ENCODE results near the gene TOR3A. TPM values are rescaled to one million over a fixed set of nuclear protein-coding genes. Genes with fewer than 3 reads are reported as not detected.

Gene TOR3A
- total RNA-seq, 1 experiment from 2014 or later: 98.5 TPM

DNA sequence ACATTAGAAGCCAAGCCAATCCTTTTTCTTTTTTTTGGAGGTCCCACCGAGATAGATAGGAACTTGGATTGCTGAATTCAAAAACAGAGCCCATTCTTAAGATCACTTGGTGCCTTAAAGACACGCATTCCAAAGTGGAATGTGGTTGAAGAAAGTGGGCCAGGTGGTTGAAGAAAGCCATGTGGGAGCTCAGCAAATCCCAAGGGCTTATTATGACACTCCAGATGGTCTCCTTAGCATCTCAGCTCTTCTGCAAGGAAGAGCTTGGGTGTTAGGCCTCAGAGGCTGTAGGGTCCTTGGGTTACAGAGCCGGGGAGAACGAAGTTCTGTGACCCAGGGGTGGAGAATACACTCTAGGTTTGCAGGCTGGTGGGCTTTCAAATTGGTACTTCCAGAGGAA is 13.5 kb downstream of the TOR3A start:
- in situ Hi-C loops (cut with HindIII; ENCODE audit: low pct_unique_long_range_greater_than_20kb, low sequenced_read_pairs): no loop called here
- DNase-seq (ENCODE audit: low read depth): no peak

DNA sequence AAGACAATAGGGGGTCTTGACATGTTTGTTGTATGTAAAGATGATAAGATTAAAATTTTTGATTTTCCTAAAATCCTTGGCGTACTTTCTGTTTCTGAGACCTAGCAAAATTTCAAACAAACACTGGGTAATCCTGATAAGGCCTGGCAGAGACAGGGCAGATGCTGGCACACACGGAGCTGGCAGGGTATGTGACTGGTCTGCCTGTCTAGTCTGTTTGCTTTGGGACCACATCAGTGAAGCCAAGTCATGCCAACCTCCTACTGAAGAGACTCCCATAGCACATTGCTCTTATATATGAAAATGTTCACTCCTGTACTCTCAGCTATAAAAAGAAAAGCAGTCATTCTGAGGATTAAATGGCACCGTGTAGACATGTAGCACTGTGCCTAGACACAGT is 14.1 kb downstream of the TOR3A start:
- DNase-seq (ENCODE audit: low read depth): no peak
- in situ Hi-C loops (cut with HindIII; ENCODE audit: low pct_unique_long_range_greater_than_20kb, low sequenced_read_pairs): no loop called here

DNA sequence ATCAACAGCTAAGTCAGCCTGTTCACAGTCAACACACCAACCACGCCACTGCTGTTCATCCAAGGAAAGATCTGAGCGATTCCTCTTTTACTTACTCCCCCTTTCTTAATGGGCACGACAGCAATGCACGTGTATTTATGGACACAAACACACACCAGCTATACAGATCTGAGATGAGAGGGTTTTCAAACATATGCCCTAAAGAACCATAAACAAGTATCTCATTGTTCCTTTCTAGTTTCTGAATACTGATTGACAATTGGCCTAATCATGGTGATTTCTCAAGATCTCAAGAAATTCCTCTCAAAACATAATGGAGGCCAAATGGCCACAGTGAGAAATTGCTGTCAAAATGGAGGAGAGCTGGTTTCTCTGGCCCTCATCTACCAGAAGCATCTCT is 18.0 kb downstream of the TOR3A start:
- no peak for DNase-seq (ENCODE audit: low read depth)
- in situ Hi-C loops (cut with HindIII; ENCODE audit: low pct_unique_long_range_greater_than_20kb, low sequenced_read_pairs): no loop called here

DNA sequence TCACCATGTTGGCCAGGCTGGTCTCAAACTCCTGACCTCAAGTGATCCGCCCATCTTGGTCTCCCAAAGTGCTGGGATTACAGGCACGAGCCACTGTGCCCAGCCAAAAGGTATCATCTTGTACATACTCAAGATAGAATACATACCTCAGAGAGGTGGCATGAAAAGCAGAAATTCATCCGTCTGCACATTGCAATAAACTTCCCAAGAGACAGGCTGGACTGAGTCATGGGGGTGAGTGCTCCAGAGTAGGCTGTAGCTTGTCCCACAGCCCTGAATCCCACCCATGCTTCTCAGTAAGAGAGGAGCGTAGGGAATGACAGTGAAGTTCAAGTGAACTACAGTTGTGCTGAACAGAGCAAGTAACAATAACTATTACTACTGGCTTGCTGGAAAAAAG is 19.7 kb downstream of the TOR3A start:
- in situ Hi-C loops (cut with HindIII; ENCODE audit: low pct_unique_long_range_greater_than_20kb, low sequenced_read_pairs): no loop called here
- no peak for DNase-seq (ENCODE audit: low read depth)

DNA sequence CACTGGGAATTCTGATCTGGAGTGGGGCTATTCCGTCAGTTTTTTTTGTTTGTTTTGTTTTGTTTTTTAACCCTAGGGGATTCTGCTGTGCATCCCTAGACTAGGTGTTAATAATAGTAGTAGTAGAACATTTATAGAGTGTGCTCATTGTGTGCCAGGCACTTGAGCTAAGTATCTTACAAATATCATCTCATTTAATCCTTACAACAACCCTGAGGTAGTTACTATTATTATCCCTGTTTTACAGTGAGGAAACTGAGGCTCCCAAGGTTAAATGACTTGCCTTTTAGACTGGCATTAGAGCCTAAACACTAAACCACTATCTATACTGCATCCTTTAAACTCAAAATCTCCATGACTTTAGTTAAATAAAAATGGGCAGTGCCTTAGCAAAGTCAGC is 22.1 kb downstream of the TOR3A start:
- DNase-seq (ENCODE audit: low read depth): no peak
- in situ Hi-C loops (cut with HindIII; ENCODE audit: low pct_unique_long_range_greater_than_20kb, low sequenced_read_pairs): no loop called here

DNA sequence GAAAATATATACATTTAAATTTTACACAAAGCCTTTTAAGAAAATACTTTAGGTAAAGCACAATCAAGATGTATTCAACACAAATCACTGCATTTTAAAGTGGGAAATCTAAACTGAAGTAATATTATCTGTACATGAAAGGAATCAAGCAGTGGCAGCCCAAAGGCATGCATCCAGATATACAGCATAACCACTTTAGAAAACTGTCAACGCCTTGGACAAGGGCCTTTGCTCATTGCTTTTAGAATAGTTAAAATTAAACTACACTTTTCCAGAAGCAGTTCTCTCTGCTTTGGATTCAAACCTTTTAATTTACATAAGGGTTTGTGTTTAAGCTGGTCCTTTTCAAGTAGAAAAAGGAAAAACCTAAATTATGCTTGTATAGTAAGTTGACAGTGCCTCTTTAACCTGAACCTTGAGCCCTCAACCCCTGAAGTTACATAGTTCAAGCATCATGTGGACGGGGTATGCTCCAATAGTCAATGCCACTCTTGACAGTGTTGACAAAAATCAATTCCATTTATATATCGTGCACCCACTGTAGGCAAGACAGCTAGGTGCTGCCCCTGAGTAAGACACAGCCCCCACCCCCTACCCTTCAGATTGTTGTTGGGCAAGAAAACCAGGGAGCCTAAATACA is 22.9 kb downstream of the TOR3A start:
- in situ Hi-C loops (cut with HindIII; ENCODE audit: low pct_unique_long_range_greater_than_20kb, low sequenced_read_pairs): no loop called here
- no peak for DNase-seq (ENCODE audit: low read depth)

DNA sequence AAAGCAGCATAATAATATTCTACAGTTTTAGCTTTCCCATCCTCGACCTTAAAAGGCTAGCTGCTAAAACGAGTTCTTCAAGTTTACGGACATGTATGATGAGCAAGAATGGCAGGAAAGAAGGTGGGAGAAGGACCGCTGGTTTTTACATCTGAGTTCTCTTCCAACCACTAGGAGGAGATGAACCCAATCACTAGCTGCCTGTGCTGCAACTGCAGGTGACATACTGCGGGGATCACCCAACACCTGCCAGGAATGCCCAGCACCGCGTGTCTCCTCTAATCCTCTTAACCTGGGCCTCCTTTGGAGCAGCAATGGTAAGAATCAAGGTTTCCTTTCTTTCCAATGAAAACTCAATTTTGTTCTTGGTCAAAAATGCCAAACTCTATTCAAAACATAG is 23.5 kb downstream of the TOR3A start:
- in situ Hi-C loops (cut with HindIII; ENCODE audit: low pct_unique_long_range_greater_than_20kb, low sequenced_read_pairs): no loop called here
- DNase-seq (ENCODE audit: low read depth): no peak

DNA sequence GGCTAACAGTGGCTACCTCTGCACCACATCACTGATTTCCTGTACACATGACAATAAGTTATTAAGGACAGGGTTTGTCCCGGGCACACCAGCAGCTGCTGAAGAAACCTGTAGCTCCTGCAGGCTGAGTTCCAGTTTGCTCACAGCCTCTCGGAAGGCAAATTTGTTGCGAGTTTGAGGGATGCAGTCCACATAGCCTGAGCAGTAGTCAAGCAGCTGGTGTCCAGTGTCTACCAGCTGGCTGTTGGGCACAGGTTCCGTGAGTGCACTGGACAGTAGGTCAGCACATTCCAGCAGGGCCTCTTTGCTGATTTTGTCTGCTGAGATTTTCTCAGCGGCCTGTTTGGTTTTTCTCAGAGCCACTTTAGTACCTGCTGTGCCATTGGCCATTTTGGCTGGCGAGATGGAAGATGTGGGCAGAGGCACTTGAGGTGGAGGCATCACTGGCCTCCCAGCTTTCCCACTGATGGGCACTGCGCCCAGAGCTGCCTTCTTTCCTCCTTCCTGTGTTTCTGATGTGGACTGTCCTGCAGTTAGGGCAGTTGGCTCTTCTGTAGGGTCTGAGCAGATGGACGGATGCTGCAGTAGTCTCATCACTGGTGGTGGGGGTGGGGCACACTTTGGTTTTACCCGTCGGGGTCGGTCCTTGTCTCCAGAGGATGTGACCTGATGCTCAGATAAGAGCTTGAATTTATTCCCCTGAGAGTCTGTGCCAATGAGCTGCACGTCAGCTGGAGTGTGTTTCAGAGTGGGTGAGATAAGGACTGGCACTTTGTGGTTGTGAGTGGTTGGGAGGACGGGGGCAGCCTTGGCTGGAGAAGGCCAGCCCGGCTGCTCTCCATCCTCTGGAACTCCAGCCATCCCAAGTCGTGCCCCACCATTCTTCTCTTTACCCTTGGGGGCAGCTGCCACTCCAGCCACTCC is 26.1 kb downstream of the TOR3A start:
- in situ Hi-C loops (cut with HindIII; ENCODE audit: low pct_unique_long_range_greater_than_20kb, low sequenced_read_pairs): no loop called here
- DNase-seq (ENCODE audit: low read depth): no peak

DNA sequence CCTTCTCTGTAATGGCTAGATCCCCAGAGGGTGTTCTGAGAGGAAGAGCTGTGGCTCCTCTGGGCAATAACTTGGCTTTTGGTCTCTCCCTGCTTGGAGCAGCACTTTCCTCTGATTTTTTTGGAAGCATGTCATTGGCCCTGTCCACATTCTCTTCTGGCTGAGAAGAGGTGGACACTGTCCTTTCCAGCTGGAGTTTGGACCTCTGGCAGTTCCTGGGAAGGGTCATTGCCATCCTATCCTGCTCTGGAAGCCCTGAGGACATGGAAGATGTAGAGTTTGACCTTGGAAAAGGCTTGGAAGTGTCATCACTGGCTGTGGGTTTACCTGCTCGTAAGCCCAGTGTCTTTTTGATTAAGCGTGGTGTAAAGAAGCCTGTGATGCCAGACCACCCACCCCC is 26.8 kb downstream of the TOR3A start:
- no peak for DNase-seq (ENCODE audit: low read depth)
- in situ Hi-C loops (cut with HindIII; ENCODE audit: low pct_unique_long_range_greater_than_20kb, low sequenced_read_pairs): no loop called here

DNA sequence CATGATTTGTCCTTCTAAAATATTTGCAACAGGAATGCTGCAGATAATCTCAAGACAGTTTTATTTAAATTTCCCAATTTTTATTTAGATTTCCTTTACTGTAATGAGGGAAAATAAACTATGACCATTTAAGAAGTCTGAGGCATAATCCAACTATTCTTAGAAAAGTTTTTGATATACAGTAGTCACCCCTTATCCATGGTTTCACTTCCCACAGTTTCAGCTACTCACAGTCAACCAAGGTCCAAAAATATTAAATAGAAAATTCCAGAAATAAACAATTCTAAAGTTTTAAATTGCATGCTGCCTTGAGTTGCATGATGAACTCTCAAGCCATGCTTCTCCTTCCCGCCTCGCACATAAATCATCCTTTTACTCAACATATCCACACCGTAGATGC is 33.3 kb downstream of the TOR3A start:
- in situ Hi-C loops (cut with HindIII; ENCODE audit: low pct_unique_long_range_greater_than_20kb, low sequenced_read_pairs): no loop called here
- no peak for DNase-seq (ENCODE audit: low read depth)

DNA sequence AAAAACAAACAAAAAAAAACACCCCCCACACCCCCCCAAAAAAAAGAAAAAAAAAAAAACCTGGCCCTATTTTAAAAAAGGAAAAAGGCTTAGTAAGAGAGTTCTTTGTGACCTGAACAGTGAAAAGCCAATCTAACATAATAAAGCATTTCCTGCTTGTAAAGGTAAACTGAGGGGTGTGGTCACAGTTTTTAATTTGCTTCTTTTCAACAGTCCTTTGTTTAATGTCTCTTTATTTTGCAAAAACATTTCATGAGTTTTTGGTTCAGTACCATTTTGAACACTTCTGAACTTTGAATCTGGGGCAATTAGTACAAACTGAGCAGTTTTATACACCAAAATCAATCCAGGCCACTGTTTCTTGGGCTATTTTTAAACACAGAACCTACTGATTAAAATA is 37.6 kb downstream of the TOR3A start:
- in situ Hi-C loops (cut with HindIII; ENCODE audit: low pct_unique_long_range_greater_than_20kb, low sequenced_read_pairs): no loop called here
- DNase-seq (ENCODE audit: low read depth): no peak

DNA sequence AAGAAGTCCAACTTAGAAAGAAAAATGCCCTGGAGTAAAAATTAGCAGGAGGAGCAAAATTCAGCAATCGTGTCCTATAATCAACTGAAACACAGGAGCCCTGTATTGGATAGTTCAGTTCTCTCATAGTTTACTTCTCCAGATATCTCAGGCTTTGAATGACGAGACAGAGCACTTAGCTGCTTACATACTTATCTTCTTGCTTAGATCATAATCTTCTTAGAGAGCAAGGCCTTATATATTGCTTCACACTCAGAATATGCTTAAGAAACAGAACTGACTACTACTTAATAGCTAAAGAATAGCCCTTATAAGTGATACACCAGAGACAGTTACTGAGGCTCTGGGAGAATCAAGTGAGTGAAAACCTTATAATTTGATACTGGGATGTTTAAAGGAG is 38.9 kb downstream of the TOR3A start:
- in situ Hi-C loops (cut with HindIII; ENCODE audit: low pct_unique_long_range_greater_than_20kb, low sequenced_read_pairs): no loop called here
- no peak for DNase-seq (ENCODE audit: low read depth)

DNA sequence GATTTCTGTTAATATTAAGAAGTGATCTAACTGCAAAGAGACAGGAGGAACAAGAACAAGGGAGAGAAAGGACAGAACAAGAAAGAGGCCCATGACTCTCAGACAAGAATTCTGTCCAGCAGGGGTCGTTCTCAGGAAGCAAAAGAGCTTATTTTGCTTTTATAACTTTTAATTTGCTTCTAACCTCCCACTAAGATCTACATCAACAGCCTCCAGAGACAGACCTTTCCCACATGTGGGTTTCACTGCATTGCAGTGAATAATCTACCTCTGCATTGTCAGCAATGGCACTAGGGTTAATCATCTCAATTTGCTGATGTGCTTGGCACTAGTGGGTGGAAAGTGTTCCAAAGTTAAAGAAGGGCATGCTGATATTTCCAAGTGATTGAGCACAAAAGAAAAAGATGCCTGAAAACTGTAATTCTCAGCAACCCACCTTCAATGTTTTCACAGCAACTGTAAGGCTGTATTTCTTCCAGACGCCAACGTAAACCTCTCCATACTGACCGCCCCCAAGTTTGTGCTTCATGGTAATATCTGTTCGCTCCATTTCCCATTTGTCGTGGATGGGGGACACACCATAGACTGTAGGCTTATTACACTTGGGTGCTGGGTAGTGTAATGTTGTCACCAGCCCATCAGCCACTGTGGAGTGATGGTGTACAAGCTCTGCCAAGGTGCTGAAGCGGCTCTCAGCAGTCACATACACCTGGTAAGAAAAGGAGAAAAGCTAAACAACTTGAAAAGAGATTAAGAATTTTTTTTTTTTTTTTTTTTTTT is 39.5 kb downstream of the TOR3A start:
- DNase-seq (ENCODE audit: low read depth): peak; percentile 68

DNA sequence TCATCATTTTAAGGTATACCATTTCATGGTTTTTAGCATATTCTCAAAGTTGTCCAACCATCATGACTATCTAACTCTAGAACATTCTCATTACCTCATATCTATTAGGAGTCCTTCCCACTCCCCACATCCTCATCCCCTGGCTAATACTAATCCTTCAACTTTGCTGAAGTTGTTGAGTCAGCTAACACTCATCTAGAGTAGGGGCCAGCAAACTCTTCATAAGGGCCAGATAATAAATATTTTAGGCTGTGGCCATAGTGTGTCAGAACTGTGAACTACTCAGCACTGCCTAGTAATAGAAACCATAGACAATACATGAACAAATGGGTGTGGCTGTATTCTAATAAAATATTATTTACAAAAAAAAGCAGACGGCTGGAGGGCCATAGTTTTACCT is 43.0 kb downstream of the TOR3A start:
- in situ Hi-C loops (cut with HindIII; ENCODE audit: low pct_unique_long_range_greater_than_20kb, low sequenced_read_pairs): no loop called here

More for the DNA sequence above, 39.5 kb downstream of the TOR3A start:
- in situ Hi-C loops (cut with HindIII; ENCODE audit: low pct_unique_long_range_greater_than_20kb, low sequenced_read_pairs): no loop called here

DNA sequence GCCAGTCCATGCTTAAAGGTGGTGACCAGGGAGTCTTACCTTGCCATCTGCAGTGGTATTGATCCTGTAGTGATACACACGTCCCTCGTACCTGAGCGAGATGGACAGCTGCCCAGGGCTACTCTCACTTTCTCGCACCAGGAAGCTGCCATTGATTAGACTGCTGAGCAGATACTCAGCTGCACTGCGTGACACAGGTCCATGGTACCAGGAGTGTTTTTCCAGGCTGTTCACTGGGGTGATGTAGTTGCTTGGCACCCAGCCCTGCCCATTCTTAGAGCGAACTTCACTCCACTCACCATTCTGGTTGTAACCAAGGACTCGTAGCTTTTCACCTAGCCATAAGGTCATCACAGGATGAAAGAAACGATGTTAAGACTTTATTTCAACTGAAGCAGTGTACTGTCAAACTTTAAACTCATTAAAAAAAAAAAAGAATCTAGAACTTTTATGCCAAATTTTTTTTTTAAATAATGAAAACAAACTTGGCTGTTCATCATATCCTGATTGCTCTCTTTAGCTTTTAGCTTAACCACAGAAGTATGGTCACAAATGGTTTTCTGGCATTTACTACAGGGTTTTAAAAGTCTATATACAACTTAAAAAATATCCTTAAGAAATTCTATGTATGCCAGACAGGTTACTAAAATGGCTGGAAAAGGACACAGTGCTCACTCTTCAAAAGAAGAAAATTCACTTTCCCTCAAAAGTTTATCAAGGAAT is 44.6 kb downstream of the TOR3A start:
- in situ Hi-C loops (cut with HindIII; ENCODE audit: low pct_unique_long_range_greater_than_20kb, low sequenced_read_pairs): no loop called here
- DNase-seq (ENCODE audit: low read depth): no peak

More for the DNA sequence above, 43.0 kb downstream of the TOR3A start:
- no peak for DNase-seq (ENCODE audit: low read depth)

DNA sequence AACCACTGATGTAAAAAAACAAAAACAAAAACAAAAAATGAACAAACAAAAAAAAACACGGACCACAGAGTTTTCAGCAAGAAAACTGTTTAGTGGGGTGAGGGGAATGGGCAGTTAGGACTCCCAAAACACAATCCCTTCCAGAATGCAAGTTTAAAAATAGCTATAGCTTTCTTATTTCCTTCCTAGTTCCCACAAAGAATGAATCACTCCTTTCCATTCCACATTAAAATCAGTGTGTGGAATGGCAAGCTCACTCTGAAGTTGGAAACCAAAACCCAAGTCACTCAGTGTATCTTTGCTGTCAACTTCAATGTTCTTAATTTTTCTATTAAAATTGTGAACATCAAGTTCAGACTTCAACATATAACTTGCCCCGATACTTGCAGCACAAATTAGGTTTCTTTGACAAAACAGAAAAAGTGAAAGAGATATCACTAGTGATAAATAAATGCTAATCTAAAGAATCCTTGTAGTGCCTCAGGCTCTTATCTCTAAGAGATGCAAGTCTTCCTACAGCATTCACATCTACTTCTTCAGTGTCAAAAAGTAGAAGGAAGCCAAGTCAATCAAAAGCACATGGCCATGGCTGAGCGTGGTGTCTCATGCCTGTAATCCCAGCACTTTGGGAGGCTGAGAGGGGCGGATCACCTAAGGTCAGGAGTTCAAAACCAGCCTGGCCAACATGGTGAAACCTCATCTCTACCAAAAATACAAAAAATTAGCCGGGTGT is 45.5 kb downstream of the TOR3A start:
- in situ Hi-C loops (cut with HindIII; ENCODE audit: low pct_unique_long_range_greater_than_20kb, low sequenced_read_pairs): no loop called here
- no peak for DNase-seq (ENCODE audit: low read depth)

DNA sequence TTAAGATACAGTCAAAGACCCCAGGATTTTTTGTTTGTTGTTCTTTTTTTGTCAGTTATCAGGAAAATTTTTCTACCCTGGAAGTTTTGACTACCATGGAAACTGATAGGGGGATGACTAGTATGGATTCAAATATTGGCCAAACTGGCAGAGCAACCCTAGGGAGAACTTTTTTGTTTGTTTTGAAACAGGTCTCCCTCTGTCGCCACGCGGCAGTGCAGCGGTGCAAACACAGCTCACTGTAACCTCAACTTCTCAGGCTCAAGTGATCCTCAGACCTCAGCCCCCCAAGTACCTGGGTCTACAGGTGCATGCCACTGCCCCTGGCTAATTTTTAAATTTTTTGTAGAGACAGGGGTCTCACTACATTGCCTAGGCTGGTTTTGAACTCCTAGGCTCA is 46.6 kb downstream of the TOR3A start:
- in situ Hi-C loops (cut with HindIII; ENCODE audit: low pct_unique_long_range_greater_than_20kb, low sequenced_read_pairs): no loop called here
- DNase-seq (ENCODE audit: low read depth): no peak
